ENCODE results near the gene BAHCC1.
"Not testable (repeated sequence)": the region's sequence is repeated elsewhere in the genome, so short reads cannot be mapped to it uniquely, and the experiment has no call there.

The BAHCC1 gene

DNA sequence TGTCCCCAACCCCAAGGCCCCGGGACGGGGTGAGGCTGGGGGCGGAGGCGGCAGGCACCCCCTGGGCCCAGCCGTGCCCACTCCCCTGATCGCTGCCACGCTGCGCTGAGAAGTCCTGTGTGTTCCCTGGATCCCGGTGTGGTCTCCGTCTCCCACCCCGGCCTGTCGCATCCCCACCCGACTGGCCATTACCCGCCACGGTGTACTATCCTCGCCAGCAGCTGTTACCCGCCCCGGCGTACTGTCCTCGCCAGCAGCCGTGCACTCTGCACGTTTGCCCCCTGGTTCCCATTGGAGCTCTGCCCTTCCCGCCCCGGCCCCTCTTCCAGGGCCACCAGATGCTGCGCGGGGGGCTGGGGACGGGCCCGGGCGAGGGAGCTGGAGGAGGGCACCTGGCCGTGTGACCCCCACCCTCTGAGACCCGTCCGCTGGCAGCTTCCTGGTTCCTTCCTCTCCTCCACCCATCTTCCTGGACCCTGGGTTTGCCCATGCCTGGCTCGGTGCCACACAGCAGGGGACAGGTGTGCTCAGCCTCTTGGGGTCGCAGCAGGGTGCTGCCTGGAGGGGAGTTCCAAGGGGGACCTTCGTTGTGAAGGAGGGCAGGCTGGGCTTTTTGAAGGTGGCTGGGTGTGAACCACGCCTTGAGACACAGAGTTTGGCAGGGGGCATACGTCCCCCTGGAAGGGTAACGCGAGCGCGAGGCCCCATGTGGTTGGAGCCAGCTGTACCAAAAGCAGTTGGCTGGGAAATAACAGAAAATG is 19.7 kb downstream of the BAHCC1 start:
- DNase-seq = no peak

DNA sequence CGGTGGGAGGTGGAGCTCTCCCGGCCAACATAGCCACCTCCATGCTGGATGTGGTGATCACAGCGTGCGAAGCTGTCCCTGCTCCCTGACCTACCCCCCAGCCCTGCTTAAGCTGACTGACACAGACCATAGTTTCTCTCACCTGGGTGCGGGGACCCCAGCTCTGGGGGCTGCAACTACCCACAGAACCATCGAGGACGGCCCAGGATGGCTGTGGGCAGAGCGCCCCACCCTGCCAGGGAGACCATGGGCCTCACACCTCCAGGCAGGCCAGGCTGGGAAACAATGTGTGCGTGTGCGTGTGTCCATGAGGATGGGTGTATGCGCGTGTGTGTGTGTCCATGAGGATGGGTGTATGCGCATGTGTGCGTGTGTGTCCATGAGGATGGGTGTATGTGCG is 20.4 kb downstream of the BAHCC1 start:
- no peak for DNase-seq

DNA sequence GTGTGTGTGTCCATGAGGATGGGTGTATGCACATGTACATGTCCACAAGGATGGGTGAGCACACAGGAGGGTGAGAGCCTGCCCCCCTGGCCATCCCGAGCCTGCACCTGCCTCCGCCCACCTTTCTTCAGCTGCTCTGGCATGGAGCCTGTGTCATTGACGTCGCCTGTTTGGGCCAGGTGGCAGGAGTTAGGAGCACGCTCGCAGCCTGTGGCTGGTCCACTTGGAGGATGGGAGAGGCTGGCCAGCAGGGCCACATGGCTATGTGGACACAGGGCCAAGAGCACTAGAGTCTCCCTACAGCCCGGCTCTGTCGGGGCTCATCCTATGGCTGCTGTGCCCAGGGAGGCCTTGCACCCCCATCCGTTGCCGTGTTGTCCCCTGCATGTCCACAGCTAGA is 21.4 kb downstream of the BAHCC1 start:
- no peak for DNase-seq

DNA sequence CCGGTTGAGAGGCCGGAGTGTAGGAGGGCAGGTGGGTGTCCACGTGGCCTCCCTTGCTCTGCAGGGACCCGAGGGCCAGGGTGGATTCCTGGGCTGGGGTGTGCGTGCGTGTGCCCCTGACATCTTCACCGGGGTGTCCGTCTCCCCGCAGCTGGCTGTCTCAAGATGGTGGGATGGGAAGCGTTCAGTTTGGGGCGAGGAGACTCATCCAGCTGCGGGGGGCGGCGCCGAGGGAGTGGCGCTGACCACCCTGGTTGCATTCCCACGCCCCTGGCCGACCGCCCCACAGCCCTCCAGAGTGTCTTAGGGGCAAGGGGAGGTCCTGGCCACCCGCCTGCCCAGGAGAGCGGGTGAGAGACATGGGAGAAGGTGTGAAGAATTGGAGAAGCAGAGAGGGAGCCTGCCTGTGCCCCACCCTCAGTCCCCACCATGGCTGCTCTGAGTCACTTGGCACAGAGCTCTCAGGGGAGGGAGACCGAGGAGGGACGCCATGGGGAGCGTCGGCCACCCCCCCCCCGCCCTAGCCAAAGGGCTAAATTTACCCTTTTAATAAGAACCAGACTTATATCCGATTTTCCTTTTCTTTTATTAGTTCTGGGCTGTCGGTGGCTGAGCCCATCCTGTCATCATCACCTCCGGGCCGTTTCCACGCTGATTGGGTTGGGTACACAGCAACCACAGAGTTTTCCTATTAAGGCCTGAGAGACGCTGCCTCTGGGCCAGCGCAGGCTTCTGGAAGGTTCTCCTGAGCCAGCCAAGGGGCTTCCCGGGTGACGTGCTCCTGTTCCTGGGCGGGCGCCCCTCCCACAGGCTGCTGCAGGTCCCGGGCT is 22.0 kb downstream of the BAHCC1 start:
- DNase-seq = no peak

DNA sequence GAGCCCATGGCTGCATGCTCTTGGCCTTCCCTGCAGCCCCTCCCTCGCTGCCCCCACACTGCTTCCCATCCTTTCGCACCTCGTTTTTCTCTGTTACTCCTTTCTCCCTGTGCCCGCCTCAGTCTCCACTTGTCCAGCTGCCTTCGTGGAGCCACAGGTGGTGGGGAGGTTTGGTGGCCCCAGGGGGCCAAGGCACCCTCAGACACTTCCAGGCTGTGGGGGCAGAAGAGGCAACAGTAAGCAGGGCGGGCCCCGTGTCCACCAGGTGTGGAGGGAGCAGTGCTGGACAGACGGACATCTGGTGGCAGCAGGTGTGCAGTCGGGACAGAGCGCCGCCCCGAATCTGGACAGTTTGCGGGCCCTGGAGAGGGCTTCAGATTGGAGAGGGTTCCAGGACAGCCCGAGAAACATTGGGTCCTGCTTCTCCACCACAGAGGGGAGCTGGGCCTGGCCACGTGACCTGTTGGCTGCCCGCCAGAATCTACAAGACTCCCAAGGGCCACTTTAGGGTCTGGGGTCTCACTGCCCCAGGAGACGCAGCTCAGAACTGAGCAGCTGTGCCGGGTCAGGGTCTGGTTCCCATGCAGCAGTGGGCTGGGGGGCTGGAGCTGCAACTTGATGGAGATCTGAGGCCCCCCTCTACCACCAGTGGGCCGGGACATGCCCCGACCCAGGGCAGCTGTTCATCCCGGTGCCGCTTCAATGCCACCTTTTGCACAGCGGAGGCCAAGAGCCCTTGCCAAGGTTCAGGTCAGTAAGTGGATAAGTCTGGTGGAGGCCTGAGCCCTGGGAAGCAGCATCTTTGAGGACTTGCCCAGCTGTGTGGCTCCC is 22.8 kb downstream of the BAHCC1 start:
- DNase-seq = no peak

DNA sequence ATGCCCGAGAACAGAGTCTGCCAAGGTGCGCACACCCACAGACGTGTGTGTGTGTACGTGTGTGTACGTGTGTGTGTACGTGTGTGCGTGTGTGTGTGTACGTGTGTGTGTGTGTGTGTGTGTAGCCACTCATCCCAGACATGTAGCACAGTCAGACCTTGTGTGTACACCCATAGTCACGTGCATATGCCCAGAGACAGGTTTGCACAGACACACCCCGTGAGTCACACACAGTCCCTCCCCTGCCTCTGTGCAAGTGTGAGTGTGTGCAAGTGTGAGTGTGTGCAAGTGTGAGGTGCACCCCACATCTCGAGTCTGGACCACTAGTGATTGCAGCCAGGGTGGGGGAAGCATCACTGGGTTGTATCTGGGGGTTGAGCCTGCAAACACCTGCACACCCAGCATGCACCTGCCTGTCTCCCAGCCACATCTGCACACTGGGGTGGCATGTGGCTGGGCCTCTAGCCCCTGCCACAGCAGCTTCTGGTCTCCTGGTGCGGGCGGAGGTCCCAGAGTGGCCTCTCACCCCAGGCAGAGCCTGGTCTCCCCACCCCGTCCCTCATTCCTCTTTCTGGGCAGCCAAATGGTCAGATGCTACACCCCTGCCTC is 23.6 kb downstream of the BAHCC1 start:
- DNase-seq = no peak

DNA sequence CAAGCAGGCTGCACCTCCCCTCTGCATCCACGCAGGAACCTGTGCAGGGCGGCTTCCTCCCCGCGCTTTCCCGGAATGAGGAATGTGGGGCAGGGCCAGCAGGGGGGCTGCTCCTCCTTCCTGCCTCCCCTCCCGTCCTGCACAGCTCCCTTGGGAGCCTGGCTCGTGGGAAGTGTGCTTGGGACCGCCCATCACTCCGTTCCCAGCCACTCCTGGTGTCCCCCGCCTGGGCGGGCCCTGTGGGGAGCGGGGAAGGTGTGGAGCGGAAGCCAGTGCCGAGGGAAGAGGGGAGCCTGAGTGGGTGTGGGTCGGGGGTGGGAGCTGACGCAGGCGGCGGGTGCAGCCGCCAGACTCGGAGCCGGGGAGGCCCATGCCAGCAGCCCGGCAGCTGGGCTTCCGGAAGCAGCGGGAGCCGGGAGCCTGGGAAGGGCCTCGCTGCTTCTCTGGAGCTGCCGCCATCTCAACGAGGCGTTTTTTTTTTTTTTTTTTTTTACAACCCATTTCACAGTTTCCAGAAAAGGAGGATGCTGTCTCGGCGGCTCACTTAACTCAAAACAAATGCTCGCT is 24.1 kb downstream of the BAHCC1 start:
- no peak for DNase-seq

DNA sequence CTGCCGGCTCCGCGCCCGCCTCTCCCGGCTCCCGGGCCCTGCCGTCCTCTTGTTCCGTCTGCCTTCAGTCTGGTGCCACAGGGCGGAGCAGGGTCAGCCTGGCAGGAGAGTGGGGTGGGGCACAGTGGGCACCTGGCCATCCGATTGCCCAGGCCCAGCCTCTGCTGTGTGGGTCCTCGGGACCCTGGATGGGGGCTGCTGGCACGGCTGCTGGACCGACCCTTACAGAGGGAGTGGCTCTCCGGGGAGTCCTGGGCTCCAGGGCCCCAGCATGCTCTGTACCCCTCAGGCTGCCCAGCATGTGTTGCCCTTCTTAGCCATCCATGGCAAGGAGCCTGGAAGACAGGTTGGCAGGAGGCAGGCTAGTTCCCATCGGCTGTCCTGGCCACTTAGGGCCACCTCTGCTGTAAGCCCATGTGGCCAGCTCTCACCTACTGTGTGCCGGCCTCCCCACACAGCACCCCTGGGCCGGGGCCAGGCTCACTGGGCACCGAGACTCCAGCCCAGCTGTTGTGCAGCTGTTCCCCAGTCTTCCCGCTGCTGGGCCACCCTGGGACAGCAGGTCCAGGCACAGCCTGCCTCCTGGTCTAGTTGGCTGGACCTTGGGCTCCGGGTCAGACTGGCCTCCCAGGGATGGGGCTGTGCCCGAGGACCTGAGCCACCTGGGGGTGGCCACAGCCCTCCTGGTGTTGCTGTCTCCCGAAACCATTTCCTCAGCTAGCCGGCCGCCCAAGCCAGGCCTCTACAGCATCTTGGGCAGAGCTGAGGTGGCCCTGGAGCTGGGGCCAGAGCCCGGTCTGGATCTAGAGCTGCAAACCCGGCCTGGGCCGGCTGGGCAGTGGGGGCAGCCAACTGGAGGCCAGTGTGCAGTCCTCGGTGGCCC is 24.9 kb downstream of the BAHCC1 start:
- DNase-seq = no peak

DNA sequence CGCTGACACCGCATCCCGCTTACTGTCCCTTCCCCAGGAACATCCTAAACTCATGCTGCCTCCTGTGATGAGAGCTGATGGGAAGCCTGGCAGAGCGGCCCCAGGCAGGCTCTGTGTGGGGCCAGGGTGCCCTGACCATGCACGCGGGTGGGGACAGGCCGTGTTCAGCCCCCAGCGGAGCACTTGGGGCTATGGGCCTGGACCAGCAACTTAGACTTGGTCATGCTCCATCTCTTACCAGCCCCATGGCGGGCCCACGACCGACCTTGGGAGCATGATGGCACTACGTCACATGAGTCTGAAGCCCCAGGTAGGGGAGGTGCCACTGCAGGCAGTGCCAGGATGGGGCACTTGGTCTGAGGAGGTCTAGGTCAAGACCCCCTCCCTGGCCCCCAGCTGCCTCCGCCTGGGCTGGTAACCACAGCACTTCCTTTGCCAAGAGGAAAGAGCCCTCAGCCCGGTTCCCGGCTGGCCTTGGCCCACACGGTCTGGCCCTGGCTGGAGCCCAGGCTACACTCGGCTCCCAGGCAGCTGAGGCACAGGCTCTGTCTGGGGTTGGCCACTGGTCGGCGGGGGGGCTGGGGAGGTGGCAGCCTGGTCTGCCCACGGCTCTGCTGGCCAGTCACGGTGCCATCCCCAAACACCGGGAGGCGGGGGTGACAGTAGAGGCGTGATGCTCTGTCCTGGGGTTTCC is 25.7 kb downstream of the BAHCC1 start:
- no peak for DNase-seq

DNA sequence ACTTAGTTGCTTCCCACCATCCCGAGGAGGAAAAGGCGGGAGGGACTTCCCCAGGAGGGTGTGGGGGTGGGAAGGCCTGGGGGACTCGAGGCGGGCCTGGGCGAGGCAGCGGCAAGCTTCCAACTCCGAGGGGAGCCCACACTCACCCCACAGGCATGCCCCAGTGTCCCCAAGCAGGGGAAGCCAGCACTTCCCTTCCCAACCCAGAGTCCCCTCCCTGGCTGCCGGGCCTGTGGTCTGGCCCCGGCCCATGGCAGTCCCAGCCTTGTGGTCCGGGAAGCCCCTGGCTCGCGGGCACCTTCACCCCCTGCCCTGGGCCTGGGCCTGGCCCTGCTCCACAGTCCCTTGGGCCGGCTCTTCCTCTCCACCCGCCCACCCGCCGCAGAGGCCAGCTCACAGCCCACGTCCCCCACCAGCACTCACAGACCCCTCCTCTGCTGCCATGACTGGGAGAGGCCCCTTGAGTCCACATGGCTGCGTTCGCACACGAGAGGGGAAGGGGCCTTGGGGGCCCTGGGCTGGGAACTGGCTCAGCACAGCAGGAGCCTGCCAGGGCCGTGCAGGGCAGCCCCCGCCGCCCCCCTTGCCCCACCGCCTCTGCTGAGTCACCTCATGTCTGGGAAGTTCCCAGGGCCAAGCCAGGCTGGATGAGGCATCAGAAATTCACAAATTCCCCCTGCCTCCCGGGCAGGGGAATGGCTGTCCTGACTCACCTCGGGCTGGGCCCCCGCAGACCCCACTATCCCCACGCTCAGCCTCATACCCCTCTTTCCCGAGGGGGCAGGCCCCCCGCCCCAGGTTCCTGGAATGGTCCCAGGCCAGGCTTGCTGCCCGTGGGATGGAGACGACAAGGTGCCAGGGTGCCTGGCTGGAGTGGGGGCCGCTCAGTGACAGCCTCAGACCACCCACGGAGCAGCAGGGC is 27.8 kb downstream of the BAHCC1 start:
- no peak for DNase-seq

DNA sequence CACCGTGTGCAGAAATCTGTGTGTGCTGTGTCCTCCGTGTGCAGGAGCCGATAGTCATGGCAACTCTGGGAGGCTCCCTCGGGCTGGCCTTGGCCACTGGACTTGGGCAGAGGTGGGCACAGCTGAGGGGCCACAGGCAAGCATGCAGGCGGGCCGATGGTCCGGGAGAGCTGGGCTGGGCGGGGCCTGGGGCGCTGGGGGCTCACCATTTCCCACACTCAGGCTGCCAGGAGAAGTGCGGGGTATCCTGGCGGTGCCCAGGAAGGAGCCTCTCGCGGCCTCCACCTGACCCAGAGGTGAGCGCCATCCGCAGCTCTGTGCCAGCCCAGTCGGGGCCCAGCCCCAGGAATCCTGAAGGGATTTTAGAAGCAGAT is 28.4 kb downstream of the BAHCC1 start:
- no peak for DNase-seq

DNA sequence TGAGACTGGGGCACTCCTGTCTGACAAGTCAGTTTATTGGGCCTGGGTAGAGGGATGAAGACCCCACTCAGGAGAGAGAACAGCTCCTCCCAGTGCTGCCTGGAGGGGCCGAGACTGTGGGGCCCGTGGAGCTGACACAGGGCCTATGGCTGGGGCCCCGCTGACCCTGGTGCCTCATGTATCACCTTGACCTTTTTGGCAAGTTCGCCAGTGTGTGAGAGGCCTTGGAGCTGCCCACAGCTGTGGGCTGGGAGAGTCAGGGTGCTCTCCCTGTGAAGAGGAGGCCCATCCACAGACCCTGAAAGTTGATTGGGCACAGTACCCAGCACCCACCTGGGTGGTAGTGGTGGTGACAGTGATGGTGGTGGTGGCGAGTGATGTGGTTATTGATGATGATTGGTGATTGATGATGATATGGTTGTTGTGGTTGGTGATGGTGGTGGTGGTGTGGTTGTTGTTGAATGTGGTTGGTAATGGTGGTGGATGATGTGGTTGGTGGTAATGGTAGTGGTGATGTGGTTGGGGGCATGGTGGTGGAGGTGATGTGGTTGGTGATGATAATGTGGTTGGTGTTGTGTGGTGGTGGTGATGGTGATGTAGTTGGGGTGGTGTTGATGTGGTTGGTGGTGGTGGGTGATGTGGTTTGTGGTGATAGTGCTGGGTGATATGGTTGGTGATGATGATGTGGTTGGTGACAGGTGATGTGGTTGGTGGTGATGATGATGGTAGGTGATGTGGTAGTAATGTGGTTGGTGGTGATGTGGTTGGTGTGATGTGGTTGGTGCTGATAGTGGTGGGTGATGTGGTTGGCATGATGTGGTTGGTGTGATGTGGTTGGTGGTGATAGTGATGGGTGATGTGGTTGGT is 29.1 kb downstream of the BAHCC1 start:
- no peak for DNase-seq

DNA sequence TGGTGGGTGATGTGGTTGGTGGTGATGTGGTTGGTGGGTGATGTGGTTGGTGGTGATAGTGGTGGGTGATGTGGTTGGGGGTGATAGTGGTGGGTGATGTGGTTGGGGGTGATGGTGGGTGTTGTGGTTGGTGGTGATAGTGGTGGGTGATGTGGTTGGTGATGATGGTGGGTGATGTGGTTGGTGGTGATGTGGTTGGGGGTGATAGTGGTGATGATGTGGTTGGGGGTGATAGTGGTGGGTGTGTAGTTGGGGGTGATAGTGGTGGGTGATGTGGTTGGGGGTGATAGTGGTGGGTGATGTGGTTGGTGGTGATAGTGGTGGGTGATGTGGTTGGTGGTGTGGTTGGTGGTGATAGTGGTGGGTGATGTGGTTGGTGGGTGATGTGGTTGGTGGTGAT is 29.8 kb downstream of the BAHCC1 start:
- DNase-seq = not testable (repeated sequence)

DNA sequence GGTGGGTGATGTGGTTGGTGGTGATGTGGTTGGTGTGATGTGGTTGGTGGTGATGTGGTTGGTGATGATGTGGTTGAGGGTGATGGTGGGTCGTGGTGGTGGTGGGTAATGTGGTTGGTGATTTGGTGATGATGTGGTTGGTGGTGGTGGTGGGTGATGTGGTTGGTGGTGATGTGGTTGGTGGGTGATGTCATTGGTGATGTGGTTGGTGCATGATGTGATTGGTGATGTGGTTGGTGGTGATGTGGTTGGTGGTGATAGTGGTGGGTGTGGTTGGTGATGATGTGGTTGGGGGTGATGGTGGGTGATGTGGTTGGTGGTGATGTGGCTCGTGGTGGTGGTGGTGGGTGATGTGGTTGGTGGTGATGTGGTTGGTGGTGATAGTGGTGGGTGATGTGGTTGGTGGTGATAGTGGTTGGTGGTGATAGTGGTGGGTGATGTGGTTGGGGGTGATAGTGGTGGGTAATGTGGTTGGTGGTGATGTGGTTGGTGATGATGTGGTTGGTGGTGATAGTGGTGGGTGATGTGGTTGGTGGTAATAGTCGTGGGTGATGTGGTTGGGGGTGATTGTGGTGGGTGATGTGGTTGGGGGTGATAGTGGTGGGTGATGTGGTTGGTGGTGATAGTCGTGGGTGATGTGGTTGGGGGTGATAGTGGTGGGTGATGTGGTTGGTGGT is 30.6 kb downstream of the BAHCC1 start:
- DNase-seq = not testable (repeated sequence)

DNA sequence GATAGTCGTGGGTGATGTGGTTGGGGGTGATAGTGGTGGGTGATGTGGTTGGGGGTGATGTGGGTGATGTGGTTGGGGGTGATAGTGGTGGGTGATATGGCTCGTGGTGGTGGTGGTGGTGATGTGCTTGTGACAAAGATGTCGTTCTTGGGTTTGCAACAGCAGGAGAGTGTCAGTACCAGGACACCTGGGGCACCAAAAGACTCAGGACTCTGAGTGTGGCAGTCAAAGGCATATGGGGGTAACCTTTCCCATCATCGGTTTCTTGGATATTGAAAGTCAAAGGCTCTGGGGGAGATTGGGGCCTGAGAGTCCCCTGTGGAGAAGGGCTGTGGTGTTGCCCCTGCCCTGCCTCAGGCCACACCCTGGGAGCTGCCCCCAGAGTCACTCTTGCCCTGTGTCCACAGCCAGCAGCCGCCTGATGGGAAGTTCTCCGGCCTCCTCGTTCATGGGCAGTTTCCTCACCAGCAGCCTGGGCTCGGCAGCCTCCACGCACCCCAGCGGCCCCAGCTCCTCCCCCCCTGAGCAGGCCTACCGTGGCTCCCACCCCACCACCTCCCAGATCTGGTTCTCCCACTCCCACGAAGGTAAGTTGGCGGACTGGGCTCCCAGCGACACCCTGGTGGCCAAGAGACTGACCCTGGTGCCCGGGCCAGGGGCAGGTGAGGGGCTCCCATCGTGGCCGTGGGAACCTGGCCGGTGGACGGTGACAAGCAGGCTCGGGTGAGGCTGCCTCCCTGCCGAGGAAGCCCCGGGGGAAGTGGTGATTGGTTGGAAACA is 31.3 kb downstream of the BAHCC1 start:
- DNase-seq = no peak

DNA sequence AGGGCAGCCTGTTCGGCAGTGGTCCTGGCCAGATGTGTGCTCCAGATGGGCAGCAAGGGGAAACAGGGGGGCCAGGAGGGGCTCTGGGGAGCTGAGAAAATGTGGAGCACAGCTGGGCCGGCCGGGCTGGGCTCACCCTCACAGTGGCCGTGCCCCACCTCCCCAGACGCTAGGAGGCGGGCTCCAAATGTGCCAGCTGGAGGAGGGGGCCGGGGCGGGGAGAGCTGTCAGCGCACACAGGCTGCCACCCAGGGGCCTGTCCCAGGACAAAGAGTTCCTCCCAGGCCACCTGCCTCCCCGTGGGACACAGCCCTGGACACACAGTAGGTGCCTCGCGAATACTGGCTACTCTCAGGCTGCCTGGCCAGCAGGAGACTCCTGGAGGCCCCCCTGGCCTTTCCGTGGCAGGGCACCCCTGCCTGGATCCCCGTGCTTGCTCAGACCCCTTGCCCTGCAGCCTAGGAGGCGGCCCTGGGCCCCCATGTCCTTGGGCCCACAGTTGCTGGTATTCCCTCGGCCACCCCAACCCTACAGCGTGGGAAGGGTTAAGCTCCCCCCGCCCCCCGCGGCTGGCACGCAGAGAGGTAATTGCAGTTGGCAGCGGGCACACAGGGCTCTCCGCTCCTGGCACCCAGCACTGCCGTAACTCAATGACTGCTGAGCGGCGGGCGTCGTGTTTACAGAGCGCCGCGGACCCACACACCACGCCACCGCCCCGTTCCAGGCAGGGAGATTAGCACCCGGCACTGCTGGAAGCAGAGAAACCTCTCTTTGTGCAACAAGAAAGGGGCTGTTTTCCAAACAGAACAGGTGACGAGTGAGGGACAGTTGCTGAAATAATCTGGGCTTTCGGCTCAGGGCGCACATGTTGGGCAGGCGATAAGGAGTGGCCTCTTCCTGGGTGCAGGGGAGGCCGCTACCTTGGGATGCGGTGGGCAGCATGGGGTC is 32.2 kb downstream of the BAHCC1 start:
- DNase-seq = no peak
